RPMI8226 (cell line): ENCODE data around the gene KATNIP.
"Not testable (repeated sequence)": the region's sequence is repeated elsewhere in the genome, so short reads cannot be mapped to it uniquely, and the experiment has no call there.

Experiments used
- DNase-seq: peaks from one replicate; pipeline ENCODE4 v3.0.0-alpha.2; 2015

KATNIP gene

GRCh38 chr16:27539120-27539519, 10.8 kb upstream of the KATNIP start:
- DNase-seq: no peak

- DNase-seq: no peak
Observed at GRCh38 chr16:27539636-27540035, 10.3 kb upstream of the KATNIP start.

- DNase-seq: no peak
Observed at GRCh38 chr16:27543801-27544200, 6.1 kb upstream of the KATNIP start.

- no peak for DNase-seq
Observed at GRCh38 chr16:27544671-27545070, 5.3 kb upstream of the KATNIP start.

- DNase-seq: no peak
Observed at GRCh38 chr16:27547134-27547533, 2.8 kb upstream of the KATNIP start.

- DNase-seq: no peak
Observed at GRCh38 chr16:27547851-27548250, 2.1 kb upstream of the KATNIP start.

GRCh38 chr16:27549464-27549745, 539 bp upstream of the KATNIP start:
- DNase-seq: no peak

- DNase-seq: peak; percentile 9
Observed at GRCh38 chr16:27550582-27550920, 607 bp downstream of the KATNIP start.

GRCh38 chr16:27551036-27551435, 1.1 kb downstream of the KATNIP start:
- DNase-seq: no peak

GRCh38 chr16:27556471-27556870, 6.5 kb downstream of the KATNIP start:
- no peak for DNase-seq

- no peak for DNase-seq
Observed at GRCh38 chr16:27558434-27558833, 8.5 kb downstream of the KATNIP start.

- no peak for DNase-seq
Observed at GRCh38 chr16:27558932-27559331, 9.0 kb downstream of the KATNIP start.

GRCh38 chr16:27561216-27561615, 11.3 kb downstream of the KATNIP start:
- no peak for DNase-seq

- DNase-seq: peak; percentile 16
Observed at GRCh38 chr16:27564224-27564623, 14.3 kb downstream of the KATNIP start.

GRCh38 chr16:27566417-27566816, 16.5 kb downstream of the KATNIP start:
- DNase-seq: no peak

GRCh38 chr16:27568077-27568476, 18.1 kb downstream of the KATNIP start:
- no peak for DNase-seq

- not testable (repeated sequence) for DNase-seq
Observed at GRCh38 chr16:27570986-27571385, 21.0 kb downstream of the KATNIP start.

- no peak for DNase-seq
Observed at GRCh38 chr16:27571433-27572326, 21.7 kb downstream of the KATNIP start.

GRCh38 chr16:27572711-27573110, 22.8 kb downstream of the KATNIP start:
- no peak for DNase-seq

- DNase-seq: no peak
Observed at GRCh38 chr16:27576729-27577128, 26.8 kb downstream of the KATNIP start.

- DNase-seq: no peak
Observed at GRCh38 chr16:27579087-27579980, 29.4 kb downstream of the KATNIP start.

GRCh38 chr16:27582883-27583282, 32.9 kb downstream of the KATNIP start:
- DNase-seq: no peak

- no peak for DNase-seq
Observed at GRCh38 chr16:27583634-27584033, 33.7 kb downstream of the KATNIP start.

GRCh38 chr16:27585200-27585599, 35.3 kb downstream of the KATNIP start:
- DNase-seq: no peak
